ENCODE data around the gene TBC1D4.

Gene TBC1D4

GRCh38 chr13:75489502-75490263 lies 7.7 kb upstream of the TBC1D4 start:
- no peak for DNase-seq

DNA sequence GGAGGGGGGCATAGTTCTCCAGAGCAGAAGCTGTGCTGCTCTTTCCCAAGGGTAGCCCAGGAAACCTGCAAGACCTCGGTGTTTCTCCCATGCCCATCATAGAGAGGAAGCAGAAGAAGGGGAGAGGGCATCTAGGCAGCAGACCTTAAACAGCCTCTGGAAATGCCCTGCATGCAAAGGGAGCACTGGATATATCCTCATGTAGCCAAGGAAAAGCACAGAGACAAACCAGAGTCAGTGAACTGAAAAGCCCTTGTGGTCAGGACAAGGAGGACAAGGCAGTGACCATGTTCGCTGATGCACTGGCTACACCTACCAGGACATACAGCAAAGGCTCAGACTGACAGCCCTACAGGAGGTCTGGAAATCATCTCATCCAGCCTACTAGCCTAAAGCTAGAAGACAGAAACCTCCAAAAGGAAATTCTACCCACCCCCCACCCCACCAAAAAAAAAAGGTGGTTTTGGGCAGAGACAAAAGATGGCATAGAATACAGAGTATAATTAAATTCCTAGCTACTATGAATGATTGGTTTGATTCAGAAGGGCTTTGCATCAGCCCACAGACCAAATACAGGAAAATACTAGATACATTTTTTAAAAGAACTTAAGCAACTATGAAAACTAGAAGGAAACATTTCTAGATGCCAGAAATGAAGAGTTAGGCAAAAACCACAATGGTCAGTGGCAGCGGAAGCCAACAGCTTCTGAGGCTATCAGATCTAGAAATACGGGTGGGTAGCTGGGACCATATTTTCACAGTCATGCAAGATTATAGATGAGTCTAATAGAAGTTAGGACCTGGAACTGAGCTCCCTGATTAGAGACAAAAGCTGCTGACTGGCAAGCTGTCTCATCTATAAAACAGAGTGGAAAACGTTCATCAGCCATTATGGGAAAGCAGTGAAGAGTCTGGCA lies 4.4 kb upstream of the TBC1D4 start:
- no peak for DNase-seq

GRCh38 chr13:75485286-75486062 lies 3.5 kb upstream of the TBC1D4 start:
- DNase-seq: no peak

DNA sequence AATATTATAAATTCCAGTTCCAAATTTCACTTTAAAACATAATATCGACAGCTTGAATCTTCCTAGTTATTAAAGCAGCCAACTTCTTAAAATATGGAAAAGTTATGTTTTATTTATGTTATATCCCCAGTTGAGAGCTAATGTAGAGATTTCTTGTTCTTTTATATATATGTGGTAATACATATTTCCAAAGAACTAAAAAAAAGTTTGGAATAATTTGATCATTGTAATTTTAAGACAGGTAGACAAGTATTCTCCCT lies 781 bp upstream of the TBC1D4 start:
- no peak for DNase-seq

DNA sequence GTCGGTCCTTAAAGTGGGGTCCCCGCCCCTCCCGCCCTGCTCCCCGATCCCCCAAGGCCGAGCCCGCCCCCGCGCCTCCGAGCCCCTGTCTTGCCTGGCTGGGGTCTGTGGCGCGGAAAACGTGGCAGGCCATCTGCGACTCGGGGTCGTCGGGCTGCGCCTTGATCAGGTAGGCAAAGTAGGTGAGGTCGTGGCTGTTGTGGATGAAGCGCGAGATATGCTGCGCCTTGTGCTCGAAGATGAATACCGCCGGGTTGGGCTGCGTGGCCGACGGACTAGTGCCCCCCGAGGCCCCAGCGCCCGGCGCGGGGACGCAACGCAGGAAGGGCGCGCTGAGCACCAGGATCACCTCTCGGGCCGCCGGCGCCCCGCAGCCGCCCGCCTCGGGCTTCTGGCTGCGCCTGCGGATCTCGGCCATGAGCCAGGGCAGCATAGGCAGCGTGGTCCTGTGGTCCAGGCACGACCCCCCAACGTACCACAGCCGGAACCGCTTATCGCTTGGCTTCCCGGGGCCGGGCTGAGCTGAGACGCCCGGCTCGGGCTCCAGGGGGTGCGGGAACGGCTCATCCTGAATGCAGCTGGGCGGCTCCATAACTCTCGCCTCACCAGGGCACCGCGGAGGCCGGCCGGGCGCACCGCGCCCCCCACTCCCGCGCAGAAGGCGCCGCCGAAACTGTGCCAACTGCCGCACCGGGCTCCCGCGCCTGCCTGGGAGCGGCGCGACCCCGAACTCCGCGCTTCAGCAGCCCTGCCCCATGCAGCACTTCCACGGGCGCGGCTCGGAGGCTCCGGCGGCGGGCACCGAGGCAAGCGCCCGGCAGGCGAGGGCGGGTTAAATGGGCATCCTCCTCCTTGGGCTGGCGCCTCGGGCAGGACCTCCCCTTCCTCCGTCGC lies 546 bp downstream of the TBC1D4 start:
- DNase-seq: peak in 30 of 51 donors; percentile 3 to 59 (median 29)

- DNase-seq: peak in 30 of 51 donors; percentile 2 to 47 (median 19)
Measured at GRCh38 chr13:75480671-75481175, 1.2 kb downstream of the TBC1D4 start.

- no peak for DNase-seq
Measured at GRCh38 chr13:75479102-75479740, 2.7 kb downstream of the TBC1D4 start.

DNA sequence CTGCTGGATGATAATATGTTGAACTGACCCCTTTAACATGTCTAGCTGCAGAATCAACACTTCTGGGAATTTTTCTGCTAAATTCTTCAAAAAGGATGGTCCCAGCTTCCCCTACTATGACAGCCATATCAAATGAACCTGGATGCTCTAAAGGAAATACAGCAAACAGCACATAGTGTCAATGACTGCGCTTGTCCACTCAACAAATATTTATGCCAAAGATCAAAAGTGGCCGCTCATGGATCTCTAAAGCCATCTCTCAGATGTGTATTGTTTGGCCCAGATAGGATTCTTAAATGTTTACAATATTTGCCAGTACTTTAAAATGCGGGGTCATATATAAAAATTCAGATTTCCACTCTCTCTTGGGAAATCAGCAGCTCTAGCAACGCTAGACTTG lies 3.3 kb downstream of the TBC1D4 start:
- no peak for DNase-seq

GRCh38 chr13:75474956-75475355 lies 7.0 kb downstream of the TBC1D4 start:
- no peak for DNase-seq

GRCh38 chr13:75473468-75473867 lies 8.5 kb downstream of the TBC1D4 start:
- DNase-seq: no peak

DNA sequence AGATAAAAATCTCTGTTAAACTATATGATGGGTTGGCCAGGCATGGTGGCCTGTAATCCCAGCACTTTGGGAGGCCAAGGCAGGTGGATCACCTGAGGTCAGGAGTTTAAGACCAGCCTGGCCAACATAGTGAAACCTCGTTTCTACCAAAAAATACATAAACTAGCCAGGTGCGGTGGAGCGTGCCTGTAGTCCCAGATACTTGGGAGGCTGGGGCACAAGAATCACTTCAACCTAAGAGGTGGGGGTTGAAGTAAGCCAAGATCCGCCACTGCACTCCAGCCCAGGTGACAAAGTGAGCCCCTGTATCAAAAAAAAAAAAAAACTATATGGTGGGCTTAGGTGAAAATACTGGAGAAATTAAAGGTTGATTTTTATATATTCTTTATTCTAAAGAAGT lies 11.3 kb downstream of the TBC1D4 start:
- DNase-seq: no peak

DNA sequence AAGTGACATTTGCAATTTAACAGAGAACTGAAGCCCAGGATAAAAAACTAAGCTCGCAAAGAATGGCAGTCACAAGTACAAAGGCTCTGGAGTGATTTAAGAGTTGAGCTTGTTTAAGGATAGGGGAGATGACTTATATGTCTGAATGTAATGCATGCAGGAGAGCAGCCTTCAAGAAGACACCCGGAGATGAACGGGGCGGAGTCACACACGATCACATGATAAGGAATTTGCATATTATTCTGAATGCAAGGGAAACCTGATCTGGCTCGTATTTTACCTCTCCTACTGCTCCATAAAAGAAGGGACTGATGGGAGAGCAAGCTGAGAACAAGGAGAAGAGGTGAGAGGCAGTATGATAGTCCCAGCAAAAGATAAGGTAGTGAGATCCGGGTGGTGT lies 12.9 kb downstream of the TBC1D4 start:
- no peak for DNase-seq

- no peak for DNase-seq
Measured at GRCh38 chr13:75468602-75469001, 13.4 kb downstream of the TBC1D4 start.

- no peak for DNase-seq
Measured at GRCh38 chr13:75468098-75468497, 13.9 kb downstream of the TBC1D4 start.

- no peak for DNase-seq
Measured at GRCh38 chr13:75467040-75467728, 14.8 kb downstream of the TBC1D4 start.

GRCh38 chr13:75465236-75465635 lies 16.7 kb downstream of the TBC1D4 start:
- DNase-seq: no peak

DNA sequence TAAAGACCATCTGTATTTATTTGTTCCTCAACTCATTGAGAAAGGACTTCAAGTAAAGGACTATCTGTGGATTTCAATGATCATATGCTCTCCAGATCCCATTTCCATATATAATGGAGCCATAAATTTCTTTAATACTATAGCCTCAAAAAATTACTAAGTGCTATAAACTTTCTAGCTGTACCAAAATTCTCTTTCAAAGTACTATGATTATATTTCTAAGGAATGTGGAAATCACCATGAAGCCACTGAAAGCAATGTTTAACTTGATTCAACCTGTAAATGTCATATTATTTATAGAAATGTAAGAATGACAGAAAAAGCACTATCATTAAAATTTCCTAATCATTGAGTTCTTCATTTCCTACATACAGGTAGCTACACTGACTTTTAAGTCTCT lies 20.7 kb downstream of the TBC1D4 start:
- DNase-seq: no peak

DNA sequence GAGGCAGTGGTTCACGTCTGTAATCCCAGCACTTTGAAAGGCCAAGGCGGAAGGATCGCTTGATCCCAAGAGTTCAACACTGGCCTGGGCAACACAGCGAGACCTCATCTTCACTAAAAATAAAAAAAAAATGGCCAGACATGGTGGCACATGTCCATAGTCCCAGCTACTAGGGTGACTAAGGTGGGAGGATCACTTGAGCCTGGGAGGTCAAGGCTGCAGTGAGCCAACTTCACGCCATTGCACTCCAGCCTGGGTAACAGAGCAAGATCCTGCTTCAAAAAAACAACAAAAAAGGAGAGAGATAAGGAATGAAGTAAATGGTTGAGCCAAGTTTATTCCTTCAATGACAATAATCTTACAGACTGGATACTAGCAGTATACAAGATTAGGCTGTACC lies 21.3 kb downstream of the TBC1D4 start:
- no peak for DNase-seq

DNA sequence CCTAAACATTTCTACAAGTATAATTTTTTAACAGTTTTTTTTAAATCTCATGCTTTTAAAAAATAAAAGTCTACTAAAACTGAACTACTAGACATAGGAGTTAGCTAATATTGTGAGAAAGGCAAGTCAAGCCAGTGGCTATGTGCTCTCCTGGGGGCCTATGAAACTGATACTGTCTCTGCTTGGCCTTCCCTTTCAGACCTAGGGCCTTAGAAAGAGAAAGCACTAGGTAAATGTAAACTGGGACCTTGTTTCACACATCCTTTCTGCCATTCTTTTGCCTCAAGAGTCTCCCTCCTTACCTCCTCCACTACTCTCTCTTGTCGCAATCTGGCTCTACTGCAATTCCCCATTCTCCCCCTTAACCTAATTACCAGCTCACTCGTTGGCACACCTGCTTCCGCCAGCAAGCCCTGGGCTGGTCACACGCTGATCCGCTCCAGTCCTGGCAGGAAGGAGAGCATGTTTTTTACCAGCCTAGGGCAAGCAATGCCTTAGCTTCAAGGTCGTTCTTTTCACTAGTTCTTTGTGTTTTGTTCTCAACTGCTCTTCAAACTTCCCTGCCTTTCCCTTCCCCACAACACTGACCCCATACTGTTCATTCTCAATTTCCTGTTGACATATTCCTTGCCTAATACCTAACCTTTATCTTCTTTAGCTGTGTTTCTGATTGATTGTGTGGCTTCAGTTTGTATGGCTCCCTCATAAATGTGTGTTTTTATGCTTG lies 23.1 kb downstream of the TBC1D4 start:
- peak in 2 of 51 donors; percentile 2 to 12 for DNase-seq

Measured in hypothalamus (tissue), 51 donors.